GM19023 (cell line): ENCODE results near the gene ZNF354C.

Source experiments
- ATAC-seq: cut with Tn5 transposase; IDR thresholded peaks from one replicate; pipeline ENCODE4 v1.9.1; 2021; ENCODE audit warnings: mild to moderate bottlenecking, moderate library complexity; ENCODE audit not compliant: unreplicated experiment

ZNF354C gene

GRCh38 chr5:179127136-179128040 lies 67.2 kb downstream of the ZNF354C start:
- no peak for ATAC-seq

- no peak for ATAC-seq
Observed at GRCh38 chr5:179128041-179128365, 67.8 kb downstream of the ZNF354C start.

GRCh38 chr5:179128976-179129375 lies 68.8 kb downstream of the ZNF354C start:
- no peak for ATAC-seq

GRCh38 chr5:179129607-179130071 lies 69.5 kb downstream of the ZNF354C start:
- ATAC-seq = no peak

DNA sequence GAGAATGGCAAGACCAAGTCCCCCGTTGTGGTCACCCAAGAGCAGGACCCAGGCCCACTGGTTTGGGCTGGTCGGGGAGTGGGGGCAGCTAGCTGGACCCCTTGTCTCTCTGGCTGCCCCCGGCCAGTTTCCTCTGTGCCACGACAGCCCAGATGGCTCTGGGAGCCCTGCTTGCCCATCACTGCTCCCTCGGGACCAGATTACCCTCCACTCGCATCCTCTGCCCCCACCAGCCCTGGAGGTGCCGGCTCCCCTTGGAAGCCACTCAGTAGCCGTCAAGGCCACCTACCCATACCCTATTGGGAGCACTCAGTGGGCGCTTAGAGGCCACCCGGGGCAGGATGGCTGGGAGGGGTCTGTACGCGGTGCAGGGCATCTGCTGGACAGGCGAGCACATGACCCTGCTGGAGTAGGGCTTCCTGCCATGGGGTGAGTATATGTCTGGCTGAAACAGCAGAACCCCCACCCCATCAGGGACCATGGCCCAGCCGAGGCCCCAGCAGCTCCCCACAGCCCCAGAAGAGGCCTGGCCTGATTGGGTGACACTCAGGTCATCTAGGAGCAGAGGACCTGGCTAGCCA lies 70.0 kb downstream of the ZNF354C start:
- ATAC-seq = no peak

DNA sequence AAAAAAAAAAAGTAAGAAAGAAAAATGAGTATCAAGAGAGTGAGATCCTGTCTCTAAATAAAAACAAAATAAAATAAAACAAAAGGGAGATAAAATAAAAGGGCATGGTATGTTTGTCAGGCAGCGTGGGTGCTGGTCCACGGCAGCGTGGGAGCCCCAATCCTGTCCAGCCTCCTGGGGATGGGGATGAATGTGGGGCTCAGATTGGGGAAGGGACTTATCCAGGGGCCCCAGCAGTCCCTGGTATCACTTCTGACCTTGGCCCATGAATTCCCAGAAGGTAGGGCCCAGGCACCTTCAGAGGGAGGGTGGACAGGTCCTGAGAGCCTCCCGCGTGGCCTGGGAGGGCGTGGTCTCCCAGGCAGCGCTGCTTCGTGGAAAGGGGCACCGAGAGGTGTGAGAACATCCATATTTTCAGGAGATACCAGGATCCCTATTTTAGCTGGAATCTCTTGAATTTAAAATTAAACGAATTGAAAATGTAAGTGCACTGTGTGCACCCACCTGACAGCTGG lies 71.2 kb downstream of the ZNF354C start:
- ATAC-seq = no peak

- ATAC-seq = no peak
Observed at GRCh38 chr5:179131886-179132585, 71.9 kb downstream of the ZNF354C start.

DNA sequence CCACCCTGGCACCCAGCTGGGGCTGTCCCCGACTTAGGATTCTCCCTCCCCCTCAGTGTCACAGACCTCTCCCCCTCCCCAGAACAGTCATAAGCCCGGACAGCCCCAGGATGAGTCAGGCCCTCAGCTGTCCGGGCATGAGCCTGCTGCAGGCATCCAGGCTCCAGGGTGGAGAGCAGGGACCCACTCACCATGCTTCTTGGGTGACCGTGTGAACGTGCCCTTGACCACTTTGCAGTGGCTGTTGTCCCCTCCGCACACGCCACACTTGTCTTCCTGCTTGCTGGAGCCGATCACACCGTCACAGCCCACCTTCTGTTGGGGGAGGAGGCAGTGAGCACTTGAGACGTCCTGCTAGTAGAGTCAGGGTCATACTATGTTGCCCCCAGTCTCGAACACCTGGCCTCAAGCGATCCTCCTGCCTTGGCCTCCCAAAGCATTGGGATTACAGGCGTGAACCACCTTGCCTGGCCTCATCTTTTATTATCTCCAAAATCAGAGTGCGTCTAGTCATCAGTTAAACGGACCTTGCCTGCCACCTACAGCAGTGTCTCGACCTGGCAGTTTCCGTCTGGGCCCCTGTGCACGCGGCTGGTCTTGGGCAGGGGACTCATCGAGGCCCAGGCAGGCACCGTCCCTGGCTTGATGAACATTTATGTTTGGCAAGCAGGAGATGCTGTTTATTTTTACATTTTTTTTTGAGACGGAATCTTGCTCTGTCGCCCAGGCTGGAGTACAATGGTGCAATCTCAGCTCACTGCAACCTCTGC lies 72.6 kb downstream of the ZNF354C start:
- ATAC-seq = no peak
